Esophagus (tissue), 2 donors: ENCODE results near the gene POLA1. TPM values are rescaled to one million over a fixed set of nuclear protein-coding genes. Genes with fewer than 3 reads are reported as not detected.
"Not testable (repeated sequence)": the region's sequence is repeated elsewhere in the genome, so short reads cannot be mapped to it uniquely, and the experiment has no call there.

ENCODE experiments used
- H3K27ac ChIP-seq, 2 donors: one replicate each; pipeline ENCODE4 v1.5.1; 2013; ENCODE audit warnings: low read depth in 2 of 2, mild to moderate bottlenecking in 2 of 2, inconsistent platforms in 1 of 2, low read length in 1 of 2, moderate library complexity in 1 of 2
- H3K27me3 ChIP-seq, 2 donors: one replicate each; pipeline ENCODE4 v1.6.1; 2013; ENCODE audit warnings: low read length in 2 of 2, control low read depth in 1 of 2, mild to moderate bottlenecking in 1 of 2; ENCODE audit not compliant: insufficient read depth in 2 of 2, control insufficient read depth in 1 of 2
- H3K36me3 ChIP-seq, 2 donors: one replicate each; pipeline ENCODE4 v1.6.1; 2013; ENCODE audit warnings: low read length in 1 of 2; ENCODE audit not compliant: control insufficient read depth in 2 of 2, insufficient read depth in 2 of 2
- H3K4me1 ChIP-seq, 2 donors: one replicate each; pipeline ENCODE4 v1.6.1; 2013; ENCODE audit warnings: low read length in 1 of 2; ENCODE audit not compliant: control insufficient read depth in 2 of 2, insufficient read depth in 2 of 2
- H3K4me3 ChIP-seq, 2 donors: one replicate each; pipeline ENCODE4 v1.5.1; 2013; ENCODE audit warnings: low read length in 2 of 2, mild to moderate bottlenecking in 2 of 2, low read depth in 1 of 2, moderate library complexity in 1 of 2
- H3K9me3 ChIP-seq, 2 donors: one replicate each; pipeline ENCODE4 v1.6.1; 2013; ENCODE audit warnings: mild to moderate bottlenecking in 2 of 2, low read depth in 1 of 2, low read length in 1 of 2, moderate library complexity in 1 of 2; ENCODE audit not compliant: control insufficient read depth in 2 of 2, insufficient read depth in 1 of 2
- WGBS, 2 donors: extraction: QIAGEN DNeasy Blood & Tissue Kit; methylation state at CpG; one replicate each; pipeline ENCODE4 v1.1.7; 2013; 5-methylcytosine and 5-hydroxymethylcytosine counted together
- polyA plus RNA-seq, 2 donors: library from polyadenylated mRNA; stranded (reverse); fragments of 200-250 nt; gene quantifications; one replicate each; pipeline ENCODE4 v1.2.3, GENCODE V29; 2013
- donor health status: healthy with polysubstance abuse.
- donor health status: Bipolar disorder and iron deficiency.

Gene POLA1
- polyA plus RNA-seq, 2 donors, result 2.8 to 4.5 TPM

- no peak overlapping the region for H3K27ac ChIP-seq
- H3K4me3 ChIP-seq, result no peak overlapping the region
- no peaks in the 10 kb centered on the region for H3K27me3 ChIP-seq
- H3K36me3 ChIP-seq, result no peaks in the 10 kb centered on the region
- no peaks in the 10 kb centered on the region for H3K9me3 ChIP-seq
- H3K4me1 ChIP-seq, result no peaks in the 10 kb centered on the region
- WGBS, 2 donors, result 84 to 97% methylated on average over 4 of the region's 4 CpGs
Observed at GRCh38 chrX:24859211-24859841, 165.6 kb downstream of the POLA1 start.

GRCh38 chrX:24860140-24860539 is 166.4 kb downstream of the POLA1 start:
- Histone ChIP-seq H3K4me1 (no peaks in the 10 kb centered on the region), H3K27me3 (no peaks in the 10 kb centered on the region), H3K9me3 (no peaks in the 10 kb centered on the region), H3K4me3 (no peak overlapping the region), H3K36me3 (no peaks in the 10 kb centered on the region), H3K27ac (no peak overlapping the region)

GRCh38 chrX:24862343-24862742 is 168.6 kb downstream of the POLA1 start:
- H3K36me3 ChIP-seq, result no peaks in the 10 kb centered on the region
- no peak overlapping the region for H3K4me3 ChIP-seq
- no peak overlapping the region for H3K27ac ChIP-seq
- no peaks in the 10 kb centered on the region for H3K4me1 ChIP-seq
- 33 to 55% methylated on average over 2 of the region's 2 CpGs for WGBS, 2 donors
- no peaks in the 10 kb centered on the region for H3K27me3 ChIP-seq
- H3K9me3 ChIP-seq, result no peaks in the 10 kb centered on the region

GRCh38 chrX:24863779-24864178 is 170.1 kb downstream of the POLA1 start:
- not testable (repeated sequence) for H3K27me3 ChIP-seq, H3K27ac ChIP-seq, H3K4me1 ChIP-seq, H3K4me3 ChIP-seq, H3K9me3 ChIP-seq, H3K36me3 ChIP-seq
- 89 to 97% methylated on average over 8 of the region's 8 CpGs for WGBS, 2 donors

- 82 to 96% methylated on average over 3 of the region's 3 CpGs for WGBS, 2 donors
- Histone ChIP-seq H3K4me3 (no peak overlapping the region), H3K27ac (no peak overlapping the region), H3K27me3 (no peaks in the 10 kb centered on the region), H3K4me1 (no peaks in the 10 kb centered on the region), H3K9me3 (no peaks in the 10 kb centered on the region), H3K36me3 (no peaks in the 10 kb centered on the region)
Observed at GRCh38 chrX:24870143-24870542, 176.4 kb downstream of the POLA1 start.

- Histone ChIP-seq H3K36me3 (no peaks in the 10 kb centered on the region), H3K4me1 (no peaks in the 10 kb centered on the region), H3K4me3 (no peak overlapping the region), H3K27ac (no peak overlapping the region), H3K27me3 (no peaks in the 10 kb centered on the region), H3K9me3 (no peaks in the 10 kb centered on the region)
- 49 to 83% methylated on average over 7 of the region's 7 CpGs for WGBS, 2 donors
Observed at GRCh38 chrX:24874604-24875247, 181.0 kb downstream of the POLA1 start.

- 68 to 80% methylated on average over 9 of the region's 9 CpGs for WGBS, 2 donors
- Histone ChIP-seq H3K27ac (no peak overlapping the region), H3K36me3 (no peaks in the 10 kb centered on the region), H3K4me3 (no peak overlapping the region), H3K9me3 (no peaks in the 10 kb centered on the region), H3K4me1 (no peaks in the 10 kb centered on the region), H3K27me3 (no peaks in the 10 kb centered on the region)
Observed at GRCh38 chrX:24876530-24877287, 183.0 kb downstream of the POLA1 start.

- Histone ChIP-seq H3K4me3 (no peak overlapping the region), H3K27me3 (no peaks in the 10 kb centered on the region), H3K9me3 (no peaks in the 10 kb centered on the region), H3K27ac (no peak overlapping the region), H3K4me1 (no peaks in the 10 kb centered on the region), H3K36me3 (no peaks in the 10 kb centered on the region)
- 77 to 89% methylated on average over 3 of the region's 3 CpGs for WGBS, 2 donors
Observed at GRCh38 chrX:24877288-24877664, 183.6 kb downstream of the POLA1 start.

- Histone ChIP-seq H3K27me3 (no peaks in the 10 kb centered on the region), H3K4me1 (no peaks in the 10 kb centered on the region), H3K4me3 (no peak overlapping the region), H3K9me3 (no peaks in the 10 kb centered on the region), H3K36me3 (no peaks in the 10 kb centered on the region), H3K27ac (no peak overlapping the region)
- WGBS, 2 donors, result 48 to 61% methylated on average over 4 of the region's 4 CpGs
Observed at GRCh38 chrX:24877854-24878650, 184.3 kb downstream of the POLA1 start.
